Astrocyte of the spinal cord (primary cell): ENCODE results near the gene TNFRSF19.

Experiments used
- DNase-seq: peaks from one replicate; pipeline ENCODE4 v3.0.0; 2011; ENCODE audit warnings: low read depth, low spot score
- H3K4me3 ChIP-seq: 2 replicates; pipeline ENCODE4 v1.5.1; 2011; ENCODE audit warnings: low read depth, mild to moderate bottlenecking, low read length, moderate library complexity
- in situ Hi-C: cut with HindIII; loops from 2 replicates; pipeline ENCODE4 v1.10.0; 2017; ENCODE audit warnings: low sequenced_read_pairs
- TF ChIP-seq, protein P1 (sequence below): IDR thresholded peaks from 2 replicates; pipeline ENCODE4 v1.5.1; 2012; ENCODE audit warnings: low read depth, mild to moderate bottlenecking, low read length, inconsistent platforms

Gene TNFRSF19

DNA sequence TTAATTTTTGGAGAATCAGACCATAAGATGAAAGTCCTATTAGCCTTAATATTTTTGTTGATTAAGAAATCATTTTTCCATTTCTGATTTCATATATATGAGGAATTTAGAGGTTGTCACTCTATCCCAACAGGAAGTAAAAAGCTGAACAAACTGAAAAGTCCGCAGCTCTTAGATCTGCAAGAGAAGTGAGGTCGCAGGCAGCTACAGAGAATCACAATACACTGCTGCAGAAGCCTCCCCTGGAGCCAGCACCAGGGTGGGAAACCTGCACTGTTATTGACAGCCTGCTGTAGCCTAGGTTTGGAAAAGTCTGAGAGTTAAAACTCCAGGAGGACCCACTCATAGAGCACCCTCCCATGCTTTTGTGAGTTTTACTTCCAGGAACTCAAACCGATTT is 29.9 kb downstream of the TNFRSF19 start:
- TF ChIP-seq, protein P1, sequence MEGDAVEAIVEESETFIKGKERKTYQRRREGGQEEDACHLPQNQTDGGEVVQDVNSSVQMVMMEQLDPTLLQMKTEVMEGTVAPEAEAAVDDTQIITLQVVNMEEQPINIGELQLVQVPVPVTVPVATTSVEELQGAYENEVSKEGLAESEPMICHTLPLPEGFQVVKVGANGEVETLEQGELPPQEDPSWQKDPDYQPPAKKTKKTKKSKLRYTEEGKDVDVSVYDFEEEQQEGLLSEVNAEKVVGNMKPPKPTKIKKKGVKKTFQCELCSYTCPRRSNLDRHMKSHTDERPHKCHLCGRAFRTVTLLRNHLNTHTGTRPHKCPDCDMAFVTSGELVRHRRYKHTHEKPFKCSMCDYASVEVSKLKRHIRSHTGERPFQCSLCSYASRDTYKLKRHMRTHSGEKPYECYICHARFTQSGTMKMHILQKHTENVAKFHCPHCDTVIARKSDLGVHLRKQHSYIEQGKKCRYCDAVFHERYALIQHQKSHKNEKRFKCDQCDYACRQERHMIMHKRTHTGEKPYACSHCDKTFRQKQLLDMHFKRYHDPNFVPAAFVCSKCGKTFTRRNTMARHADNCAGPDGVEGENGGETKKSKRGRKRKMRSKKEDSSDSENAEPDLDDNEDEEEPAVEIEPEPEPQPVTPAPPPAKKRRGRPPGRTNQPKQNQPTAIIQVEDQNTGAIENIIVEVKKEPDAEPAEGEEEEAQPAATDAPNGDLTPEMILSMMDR: no peak
- H3K4me3 ChIP-seq: no peak overlapping the region
- in situ Hi-C loops: no loop called here
- DNase-seq: no peak

DNA sequence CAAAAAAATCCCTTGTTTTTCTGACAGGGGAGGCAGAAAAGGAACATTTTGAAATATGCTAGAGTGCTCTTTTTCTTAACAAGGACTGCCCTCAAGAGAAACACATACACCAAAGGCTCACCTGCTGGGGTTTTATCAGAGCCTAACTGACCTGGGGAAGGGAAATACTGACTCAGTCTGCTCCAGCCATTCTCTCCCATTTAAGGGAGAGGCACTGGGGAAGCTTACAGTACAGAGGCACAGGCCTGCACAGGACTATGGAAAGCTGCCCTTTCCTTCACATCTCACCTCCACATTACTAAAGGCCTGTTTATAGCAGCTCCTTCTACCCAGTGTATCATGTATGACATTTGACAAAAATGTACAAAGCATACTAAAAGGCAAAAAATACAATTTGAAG is 30.3 kb downstream of the TNFRSF19 start:
- TF ChIP-seq, protein P1: no peak
- in situ Hi-C loops: no loop called here
- no peak overlapping the region for H3K4me3 ChIP-seq
- no peak for DNase-seq

DNA sequence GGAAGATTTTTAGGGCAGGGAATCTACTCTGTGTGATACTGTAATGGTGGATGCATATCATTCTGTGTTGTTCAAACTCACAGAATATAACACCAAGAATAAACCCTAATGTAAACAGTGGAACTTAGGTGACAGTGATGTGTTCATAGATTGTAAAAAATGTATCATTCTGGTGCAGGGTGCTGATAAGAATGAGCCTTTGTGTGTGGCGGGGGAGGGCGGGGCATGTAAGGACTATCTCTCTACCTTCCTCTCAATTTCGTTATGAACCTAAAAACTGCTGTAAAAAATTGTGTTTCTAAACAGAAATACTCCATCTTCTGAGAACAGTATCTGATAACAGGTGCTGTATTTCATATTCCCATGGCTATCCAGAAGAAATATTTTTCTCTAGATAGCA is 35.6 kb downstream of the TNFRSF19 start:
- TF ChIP-seq, protein P1: no peak
- no peak overlapping the region for H3K4me3 ChIP-seq
- in situ Hi-C loops: no loop called here
- no peak for DNase-seq

DNA sequence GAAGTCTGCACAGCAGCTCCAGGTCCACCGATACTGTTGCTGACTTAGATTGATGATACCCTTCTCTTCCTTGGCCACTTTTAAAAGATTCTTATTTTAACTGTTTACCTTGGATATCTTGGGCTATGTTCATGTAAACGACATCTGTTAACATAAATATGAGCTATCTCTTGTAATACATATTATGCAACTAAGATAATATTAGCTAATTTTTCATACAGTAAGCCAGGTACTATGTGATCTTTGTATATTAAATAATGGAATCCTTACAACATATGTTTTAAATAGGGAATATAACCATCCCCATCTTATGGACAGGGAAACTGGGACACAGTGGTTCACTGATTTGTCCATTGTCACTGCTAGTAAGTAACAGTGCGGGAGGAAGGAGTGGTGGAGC is 37.9 kb downstream of the TNFRSF19 start:
- no peak for DNase-seq
- H3K4me3 ChIP-seq: no peak overlapping the region
- in situ Hi-C loops: no loop called here
- TF ChIP-seq, protein P1: no peak

DNA sequence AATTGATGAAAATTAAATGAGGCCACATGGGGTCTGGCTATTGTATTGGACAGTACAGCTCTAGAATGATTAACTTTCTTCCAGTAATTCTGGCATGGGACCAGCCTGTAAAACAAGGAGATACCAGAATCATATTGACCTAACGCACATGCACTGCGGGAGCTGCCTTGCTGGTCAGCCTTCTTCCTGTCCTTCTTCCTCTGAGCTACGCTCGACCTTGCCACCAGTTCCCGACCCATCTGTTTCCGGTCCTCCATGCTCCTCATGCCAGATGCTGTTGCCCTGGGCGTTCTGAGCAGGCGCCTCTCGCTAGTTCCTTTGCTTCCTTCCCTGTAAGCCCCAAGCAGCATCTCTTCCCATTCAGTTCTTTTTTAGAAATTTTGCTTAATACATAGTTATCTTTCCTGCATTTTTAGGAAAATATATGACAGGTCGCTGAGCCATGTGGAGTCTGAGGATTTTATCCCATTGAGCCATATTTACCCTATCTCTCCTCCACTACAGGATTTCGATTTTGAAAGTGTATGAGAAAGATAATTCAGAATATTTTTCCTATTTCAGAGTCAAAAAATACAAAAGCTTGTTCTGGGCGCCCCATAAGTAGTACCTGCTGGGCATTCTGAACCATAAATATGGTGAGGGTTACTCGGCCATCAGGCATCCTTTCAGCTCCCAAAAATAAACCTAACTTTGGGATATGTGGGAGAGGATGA is 38.6 kb downstream of the TNFRSF19 start:
- DNase-seq: peak; percentile 48
- no peak overlapping the region for H3K4me3 ChIP-seq
- TF ChIP-seq, protein P1: no peak
- in situ Hi-C loops: no loop called here

DNA sequence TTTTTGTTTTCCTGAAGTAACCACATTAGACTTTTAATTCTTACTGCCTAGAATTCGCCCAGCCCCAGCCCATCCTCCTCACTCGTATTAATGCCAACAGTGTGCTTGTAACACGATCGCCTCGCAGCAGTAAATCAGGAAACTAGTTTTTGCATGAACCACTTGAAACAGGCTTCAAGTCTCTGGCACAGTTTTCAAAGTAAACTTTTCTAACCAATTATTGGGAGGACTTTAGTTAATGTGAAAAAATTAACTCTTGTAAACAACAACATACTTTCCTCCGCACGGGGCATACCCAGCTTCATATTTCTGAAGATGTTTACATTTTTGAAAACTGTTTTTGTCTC is 39.2 kb downstream of the TNFRSF19 start:
- TF ChIP-seq, protein P1: no peak
- peak; percentile 86 for DNase-seq
- no peak overlapping the region for H3K4me3 ChIP-seq
- in situ Hi-C loops: no loop called here
